Upper lobe of right lung (tissue), 1 donor: Measurements from ENCODE around the gene PQBP1. TPM values are rescaled to one million over a fixed set of nuclear protein-coding genes. Genes with fewer than 3 reads are reported as not detected.

Experiments used
- ATAC-seq: fragments of 200-7000 bp; cut with Tn5 transposase; one replicate; pipeline ENCODE4 v1.9.1; 2020; ENCODE audit warnings: mild to moderate bottlenecking, moderate library complexity
- DNase-seq: peaks from one replicate; pipeline ENCODE4 v3.0.0-alpha.2; 2020
- H3K27ac ChIP-seq: fragments of 200-600 bp; one replicate; pipeline ENCODE4 v1.8.0; 2022
- H3K27me3 ChIP-seq: fragments of 200-600 bp; one replicate; pipeline ENCODE4 v1.8.0; 2022; ENCODE audit warnings: mild to moderate bottlenecking
- H3K36me3 ChIP-seq: fragments of 200-600 bp; one replicate; pipeline ENCODE4 v1.8.0; 2022
- H3K4me1 ChIP-seq: fragments of 200-600 bp; one replicate; pipeline ENCODE4 v1.8.0; 2022
- H3K4me3 ChIP-seq: fragments of 200-600 bp; one replicate; pipeline ENCODE4 v1.8.0; 2022; ENCODE audit warnings: mild to moderate bottlenecking
- H3K9me3 ChIP-seq: fragments of 200-600 bp; one replicate; pipeline ENCODE4 v1.8.0; 2022
- intact Hi-C: fragments of 100-400 bp; cut with DNase I; formaldehyde crosslinking; loops from one replicate; pipeline ENCODE4 v1.11.0; 2022
- total RNA-seq: library from RNA; stranded (reverse); fragmentation: NEBNext Ultra II Directional; extraction: Animal tissue kit (Norgen Biotek cat#: 25700); gene quantifications from one replicate; pipeline ENCODE4 v1.2.1, GENCODE V29; 2021
- TF ChIP-seq, protein P1 (sequence below): fragments of 200-600 bp; IDR thresholded peaks from one replicate; pipeline ENCODE4 v1.8.0; 2022; ENCODE audit warnings: antibody characterized with exemption
- donor health status: DM: no; HTN: yes; CAD: no; lungs with severe emphysema.

The PQBP1 gene
- total RNA-seq, 1 donor from 2014 or later: 61.3 TPM

DNA sequence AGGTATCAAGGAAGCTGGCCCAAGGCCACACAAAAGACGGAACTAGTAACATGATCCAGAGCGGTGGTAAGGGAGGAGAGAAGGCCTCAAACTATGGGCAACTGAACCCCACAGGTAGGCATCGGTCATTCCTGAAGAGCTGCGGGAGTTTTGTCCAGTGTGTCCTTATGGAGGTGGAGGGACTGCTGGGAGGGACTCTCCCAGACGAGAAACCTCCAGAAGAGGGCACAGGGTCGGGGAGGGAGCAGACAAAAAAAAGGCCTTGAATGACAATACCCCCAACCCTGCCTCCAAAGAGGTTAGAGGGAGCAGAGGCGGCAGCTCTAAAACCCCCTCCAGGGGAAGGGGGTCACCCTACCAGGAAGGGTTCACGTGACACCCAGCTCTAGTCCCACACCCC is 6.5 kb downstream of the PQBP1 start:
- Histone ChIP-seq H3K4me3 (no peak overlapping the region), H3K27ac (no peak overlapping the region), H3K4me1 (no peaks in the 10 kb centered on the region), H3K27me3 (no peaks in the 10 kb centered on the region), H3K36me3 (peaks cover 23% of the 10 kb centered on the region), H3K9me3 (no peaks in the 10 kb centered on the region)
- intact Hi-C loops: no loop called here
- TF ChIP-seq, protein P1, sequence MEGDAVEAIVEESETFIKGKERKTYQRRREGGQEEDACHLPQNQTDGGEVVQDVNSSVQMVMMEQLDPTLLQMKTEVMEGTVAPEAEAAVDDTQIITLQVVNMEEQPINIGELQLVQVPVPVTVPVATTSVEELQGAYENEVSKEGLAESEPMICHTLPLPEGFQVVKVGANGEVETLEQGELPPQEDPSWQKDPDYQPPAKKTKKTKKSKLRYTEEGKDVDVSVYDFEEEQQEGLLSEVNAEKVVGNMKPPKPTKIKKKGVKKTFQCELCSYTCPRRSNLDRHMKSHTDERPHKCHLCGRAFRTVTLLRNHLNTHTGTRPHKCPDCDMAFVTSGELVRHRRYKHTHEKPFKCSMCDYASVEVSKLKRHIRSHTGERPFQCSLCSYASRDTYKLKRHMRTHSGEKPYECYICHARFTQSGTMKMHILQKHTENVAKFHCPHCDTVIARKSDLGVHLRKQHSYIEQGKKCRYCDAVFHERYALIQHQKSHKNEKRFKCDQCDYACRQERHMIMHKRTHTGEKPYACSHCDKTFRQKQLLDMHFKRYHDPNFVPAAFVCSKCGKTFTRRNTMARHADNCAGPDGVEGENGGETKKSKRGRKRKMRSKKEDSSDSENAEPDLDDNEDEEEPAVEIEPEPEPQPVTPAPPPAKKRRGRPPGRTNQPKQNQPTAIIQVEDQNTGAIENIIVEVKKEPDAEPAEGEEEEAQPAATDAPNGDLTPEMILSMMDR: no peak
- no peak for ATAC-seq
- no peak for DNase-seq

DNA sequence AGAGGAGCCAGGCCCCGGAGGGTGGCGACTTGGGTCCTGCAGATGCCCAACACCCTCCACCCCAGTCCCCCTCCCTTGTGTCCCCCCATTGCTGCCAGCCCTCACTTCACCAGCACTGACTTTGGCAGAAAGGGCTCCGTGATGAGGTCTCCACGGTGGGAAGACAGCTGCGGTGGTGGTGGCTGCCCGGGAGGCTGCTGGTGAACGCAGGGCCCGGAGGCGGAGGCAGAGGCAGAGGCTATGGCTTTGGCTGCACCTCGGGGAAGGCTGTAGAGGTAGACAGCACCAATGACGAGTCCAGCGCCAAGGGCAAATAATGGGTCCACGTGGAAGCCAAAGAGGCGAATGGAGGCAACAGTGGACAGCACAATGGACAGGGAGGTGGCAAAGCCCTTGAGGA is 6.9 kb downstream of the PQBP1 start:
- TF ChIP-seq, protein P1: no peak
- ATAC-seq (no peak), DNase-seq (no peak)
- Histone ChIP-seq H3K4me3 (no peak overlapping the region), H3K9me3 (no peaks in the 10 kb centered on the region), H3K27ac (no peak overlapping the region), H3K4me1 (no peaks in the 10 kb centered on the region), H3K27me3 (no peaks in the 10 kb centered on the region), H3K36me3 (peaks cover 23% of the 10 kb centered on the region)
- intact Hi-C loops: no loop called here

DNA sequence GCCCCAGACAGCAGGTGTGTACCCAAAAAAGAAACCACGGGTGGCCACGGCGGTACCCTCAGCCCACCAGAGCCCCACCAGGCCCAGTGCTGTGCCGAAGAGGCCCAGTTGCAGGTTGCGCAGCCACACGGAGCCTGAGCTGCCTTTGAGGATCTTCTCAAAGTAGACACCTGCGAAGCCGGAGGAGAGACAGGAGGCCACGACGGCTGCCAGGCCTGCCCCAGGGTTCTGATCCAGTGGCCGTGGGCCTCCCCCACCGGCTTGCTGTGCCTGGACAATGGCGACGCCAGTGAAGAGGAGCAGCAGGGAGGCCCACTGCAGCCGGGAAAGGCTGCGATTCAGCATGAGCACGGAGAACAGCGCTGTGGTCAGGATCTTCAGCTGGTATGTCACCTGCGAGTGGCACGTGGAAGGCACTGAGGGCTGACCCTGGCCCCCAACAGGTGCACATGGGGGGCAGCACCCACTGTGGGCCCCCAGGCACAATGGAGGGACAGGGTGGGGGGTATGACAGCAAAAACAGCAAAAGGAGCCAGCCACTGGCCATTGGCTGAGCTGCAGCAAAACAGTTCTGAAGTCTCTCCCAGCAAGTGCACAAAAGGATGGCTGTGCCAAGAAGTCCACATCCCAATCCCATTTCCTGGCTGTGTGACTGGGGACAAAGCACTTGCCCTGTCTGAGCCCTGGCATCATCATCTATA is 7.5 kb downstream of the PQBP1 start:
- Histone ChIP-seq H3K9me3 (no peaks in the 10 kb centered on the region), H3K4me3 (no peak overlapping the region), H3K36me3 (peaks cover 23% of the 10 kb centered on the region), H3K4me1 (no peaks in the 10 kb centered on the region), H3K27me3 (no peaks in the 10 kb centered on the region), H3K27ac (no peak overlapping the region)
- TF ChIP-seq, protein P1: no peak
- intact Hi-C loops: no loop called here
- no peak for DNase-seq
- ATAC-seq: no peak

DNA sequence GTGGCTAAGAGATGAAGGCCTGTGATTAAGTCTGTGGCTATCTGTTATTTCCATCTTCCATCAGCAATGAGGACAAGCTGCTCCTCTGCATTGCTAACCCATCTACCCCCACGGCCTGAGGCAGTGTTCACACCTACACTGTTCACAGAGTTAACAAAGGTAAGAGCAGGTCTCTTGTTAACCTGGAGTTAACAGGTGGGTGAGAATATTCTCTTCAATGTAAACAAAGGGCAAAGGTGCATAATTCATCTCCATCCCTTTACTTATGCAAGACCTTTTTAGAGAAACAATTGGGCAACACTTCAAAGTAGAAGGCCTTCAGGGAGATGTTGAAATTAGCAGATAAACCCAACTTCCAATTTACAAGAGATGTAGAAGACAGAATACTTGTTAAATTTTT is 10.9 kb downstream of the PQBP1 start:
- TF ChIP-seq, protein P1: no peak
- no peaks in the 10 kb centered on the region for H3K9me3 ChIP-seq
- intact Hi-C loops: no loop called here
- no peak overlapping the region for H3K4me3 ChIP-seq
- H3K36me3 ChIP-seq: no peaks in the 10 kb centered on the region
- no peaks in the 10 kb centered on the region for H3K27me3 ChIP-seq
- H3K27ac ChIP-seq: no peak overlapping the region
- ATAC-seq (no peak), DNase-seq (no peak)
- no peaks in the 10 kb centered on the region for H3K4me1 ChIP-seq

DNA sequence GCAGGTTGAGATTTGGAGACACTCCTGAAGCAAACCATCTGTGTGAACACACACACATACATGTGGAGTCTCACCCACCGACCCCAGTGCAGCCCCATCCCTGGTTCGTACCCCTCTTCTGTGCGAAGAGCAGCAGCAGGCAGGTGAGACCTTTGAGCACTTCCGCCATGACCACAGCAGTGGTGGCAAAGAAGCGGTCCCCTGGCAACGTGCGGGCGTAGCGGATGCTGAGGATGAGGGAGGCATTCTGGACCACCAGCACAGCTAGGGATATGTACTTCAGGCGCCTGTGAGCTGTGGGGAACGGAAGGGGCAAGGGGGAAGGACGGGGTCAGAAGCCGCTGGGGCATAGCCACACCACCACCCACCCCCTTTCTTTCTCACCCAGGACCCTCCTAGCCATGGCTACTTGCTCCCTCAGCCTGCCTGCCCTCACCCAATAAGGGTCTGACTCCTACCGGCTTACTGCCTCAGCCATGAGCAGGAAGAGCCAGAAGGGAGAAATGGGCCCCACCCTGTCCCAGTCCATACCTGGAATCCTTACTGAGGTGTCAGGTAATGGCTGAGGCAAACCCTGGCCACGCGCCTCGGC is 12.1 kb downstream of the PQBP1 start:
- Histone ChIP-seq H3K9me3 (no peaks in the 10 kb centered on the region), H3K4me3 (no peak overlapping the region), H3K27me3 (no peaks in the 10 kb centered on the region), H3K4me1 (no peaks in the 10 kb centered on the region), H3K36me3 (no peaks in the 10 kb centered on the region), H3K27ac (no peak overlapping the region)
- TF ChIP-seq, protein P1: no peak
- DNase-seq (no peak), ATAC-seq (no peak)
- intact Hi-C loops: no loop called here
